ENCODE data around the gene EYA2. TPM values are rescaled to one million over a fixed set of nuclear protein-coding genes. Genes with fewer than 3 reads are reported as not detected.

EYA2 gene
- total and polyA plus RNA-seq, 2 of the 4 experiments (the other 2 are of a cell fraction), result 2.3 to 5.4 TPM

DNA sequence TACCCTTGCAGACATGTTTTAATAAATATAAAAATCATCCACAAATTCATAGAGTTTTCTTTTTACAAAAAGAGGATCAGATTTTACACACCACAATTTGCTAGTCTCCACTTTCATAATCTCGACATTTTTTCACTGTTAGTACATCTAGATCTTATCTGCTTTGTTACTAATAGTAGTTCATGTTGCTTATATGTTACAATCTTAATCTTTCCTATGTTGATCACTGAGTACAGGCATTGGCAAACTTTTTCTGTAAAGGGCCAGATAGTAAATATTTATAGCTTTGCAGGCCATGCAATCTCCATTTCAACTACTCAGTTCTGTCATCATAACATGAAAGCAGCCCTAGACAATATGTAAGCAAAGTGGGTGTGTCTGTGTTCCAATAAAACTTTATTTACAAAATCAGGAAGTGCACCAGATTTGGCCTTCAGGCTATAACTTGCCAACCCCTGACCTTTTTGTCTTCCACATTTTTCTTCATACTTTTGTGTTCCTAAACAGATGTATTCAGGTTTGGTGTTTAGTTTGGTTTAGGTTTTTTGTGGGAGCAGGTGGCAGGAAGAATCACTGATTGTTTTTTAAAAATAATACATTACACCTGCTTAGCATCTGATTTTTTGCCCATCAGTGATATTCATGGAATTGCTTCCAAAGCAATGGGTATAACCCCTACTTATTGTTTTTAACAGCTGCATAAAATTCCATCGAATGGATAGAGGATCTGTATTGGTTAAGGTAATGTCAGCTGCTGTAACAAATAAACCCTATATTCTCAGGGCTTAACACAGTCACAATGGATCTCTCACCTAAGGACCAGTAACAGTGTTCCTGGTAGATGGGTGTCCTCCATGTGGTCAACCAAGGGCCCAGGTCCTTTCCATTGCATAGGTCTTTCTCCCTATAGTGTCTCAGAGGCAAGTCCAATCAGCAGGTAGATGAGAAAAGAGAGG lies 61.2 kb downstream of the EYA2 start (continued):
- TF ChIP-seq MAFK (IDR thresholded peaks at IDR 0.05; ENCODE audit: low read depth, low read length), result no peak
- TF ChIP-seq MXI1 (IDR thresholded peaks at IDR 0.05; ENCODE audit: borderline replicate concordance, low read depth, low read length), result no peak
- no peak for TF ChIP-seq RAD21 (IDR thresholded peaks at IDR 0.05; ENCODE audit: low read length)
- TF ChIP-seq NFE2L2 (IDR thresholded peaks at IDR 0.05; ENCODE audit: low read depth, low read length), result no peak
- TF ChIP-seq, protein P1, sequence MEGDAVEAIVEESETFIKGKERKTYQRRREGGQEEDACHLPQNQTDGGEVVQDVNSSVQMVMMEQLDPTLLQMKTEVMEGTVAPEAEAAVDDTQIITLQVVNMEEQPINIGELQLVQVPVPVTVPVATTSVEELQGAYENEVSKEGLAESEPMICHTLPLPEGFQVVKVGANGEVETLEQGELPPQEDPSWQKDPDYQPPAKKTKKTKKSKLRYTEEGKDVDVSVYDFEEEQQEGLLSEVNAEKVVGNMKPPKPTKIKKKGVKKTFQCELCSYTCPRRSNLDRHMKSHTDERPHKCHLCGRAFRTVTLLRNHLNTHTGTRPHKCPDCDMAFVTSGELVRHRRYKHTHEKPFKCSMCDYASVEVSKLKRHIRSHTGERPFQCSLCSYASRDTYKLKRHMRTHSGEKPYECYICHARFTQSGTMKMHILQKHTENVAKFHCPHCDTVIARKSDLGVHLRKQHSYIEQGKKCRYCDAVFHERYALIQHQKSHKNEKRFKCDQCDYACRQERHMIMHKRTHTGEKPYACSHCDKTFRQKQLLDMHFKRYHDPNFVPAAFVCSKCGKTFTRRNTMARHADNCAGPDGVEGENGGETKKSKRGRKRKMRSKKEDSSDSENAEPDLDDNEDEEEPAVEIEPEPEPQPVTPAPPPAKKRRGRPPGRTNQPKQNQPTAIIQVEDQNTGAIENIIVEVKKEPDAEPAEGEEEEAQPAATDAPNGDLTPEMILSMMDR (conservative IDR thresholded peaks at IDR 0.05; ENCODE audit: low read depth, low read length), result no peak

All from IMR-90 (cell line).